Colonic mucosa (tissue), 4 donors: ENCODE results near the gene SLC39A3. TPM values are rescaled to one million over a fixed set of nuclear protein-coding genes. Genes with fewer than 3 reads are reported as not detected.

Source experiments
- DNase-seq: peaks from one replicate; pipeline ENCODE4 v3.0.0-alpha.2; 2020
- H3K27ac ChIP-seq: fragments of 200-600 bp; one replicate; pipeline ENCODE4 v1.8.0; 2021
- H3K27me3 ChIP-seq: fragments of 200-600 bp; one replicate; pipeline ENCODE4 v1.8.0; 2021
- H3K36me3 ChIP-seq: fragments of 200-600 bp; one replicate; pipeline ENCODE4 v1.8.0; 2021
- H3K4me1 ChIP-seq: fragments of 200-600 bp; one replicate; pipeline ENCODE4 v1.8.0; 2021; ENCODE audit warnings: mild to moderate bottlenecking
- H3K4me3 ChIP-seq: fragments of 200-600 bp; one replicate; pipeline ENCODE4 v1.8.0; 2021
- H3K9ac ChIP-seq, 2 donors: one replicate each; pipeline ENCODE4 v1.7.0; 2013; ENCODE audit warnings: control low read depth in 2 of 2, low read depth in 2 of 2, low read length in 2 of 2
- H3K9me3 ChIP-seq: fragments of 200-600 bp; one replicate; pipeline ENCODE4 v1.8.0; 2021
- CTCF ChIP-seq: fragments of 200-600 bp; IDR thresholded peaks from one replicate; pipeline ENCODE4 v1.8.0; 2022; ENCODE audit warnings: antibody characterized with exemption, mild to moderate bottlenecking
- intact Hi-C: fragments of 100-400 bp; cut with DNase I; formaldehyde crosslinking; loops from one replicate; pipeline ENCODE4 v1.14.1; 2022
- total RNA-seq, 2 donors: library from RNA; stranded (reverse); fragmentation: NEBNext Ultra II Directional in 1 of 2; extraction: Animal tissue kit (Norgen Biotek cat#: 25700) in 1 of 2; gene quantifications; one replicate each; pipeline ENCODE4 v1.2.1, GENCODE V29; 2021
- donor health status: healthy.
- donor health status: DM: no; HTN: no; CAD: no.
- donor health status: DM: no; HTN: no; CAD: no.

The SLC39A3 gene
- total RNA-seq, 2 donors from 2014 or later, result 14.8 to 34.3 TPM

DNA sequence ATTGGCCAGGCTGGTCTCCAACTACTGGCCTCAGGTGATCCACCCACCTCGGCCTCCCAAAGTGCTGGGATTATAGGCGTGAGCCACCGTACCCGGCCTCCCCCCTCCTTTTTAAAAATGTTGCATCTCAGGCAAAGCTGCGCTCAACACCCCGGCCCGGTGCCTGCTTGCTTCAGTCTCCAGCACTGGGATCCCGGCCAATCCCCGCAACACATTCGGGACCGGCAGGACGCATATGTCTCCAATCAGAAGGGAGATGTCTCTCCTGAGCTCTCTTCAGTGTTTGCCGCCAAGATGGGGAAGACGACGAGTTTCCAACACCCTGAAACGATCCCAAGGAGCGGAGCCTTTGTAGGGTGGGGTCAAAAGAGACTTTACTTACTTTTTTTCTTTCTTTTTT lies 53.5 kb downstream of the SLC39A3 start:
- no peaks in the 10 kb centered on the region for H3K4me1 ChIP-seq
- no peak for TF ChIP-seq CTCF
- H3K36me3 ChIP-seq, result no peaks in the 10 kb centered on the region
- no peak overlapping the region for H3K9ac ChIP-seq
- no peaks in the 10 kb centered on the region for H3K27me3 ChIP-seq
- H3K9me3 ChIP-seq, result no peaks in the 10 kb centered on the region
- DNase-seq, result no peak
- intact Hi-C loops, result no loop called here
- no peak overlapping the region for H3K4me3 ChIP-seq
- H3K27ac ChIP-seq, result no peak overlapping the region

- no peaks in the 10 kb centered on the region for H3K27me3 ChIP-seq
- no peaks in the 10 kb centered on the region for H3K9me3 ChIP-seq
- DNase-seq, result no peak
- H3K36me3 ChIP-seq, result no peaks in the 10 kb centered on the region
- no peak overlapping the region for H3K4me3 ChIP-seq
- H3K9ac ChIP-seq, result no peak overlapping the region
- intact Hi-C loops, result no loop called here
- H3K27ac ChIP-seq, result no peak overlapping the region
- TF ChIP-seq CTCF, result no peak
- no peaks in the 10 kb centered on the region for H3K4me1 ChIP-seq
Observed at GRCh38 chr19:2685204-2685704, 54.6 kb downstream of the SLC39A3 start.

DNA sequence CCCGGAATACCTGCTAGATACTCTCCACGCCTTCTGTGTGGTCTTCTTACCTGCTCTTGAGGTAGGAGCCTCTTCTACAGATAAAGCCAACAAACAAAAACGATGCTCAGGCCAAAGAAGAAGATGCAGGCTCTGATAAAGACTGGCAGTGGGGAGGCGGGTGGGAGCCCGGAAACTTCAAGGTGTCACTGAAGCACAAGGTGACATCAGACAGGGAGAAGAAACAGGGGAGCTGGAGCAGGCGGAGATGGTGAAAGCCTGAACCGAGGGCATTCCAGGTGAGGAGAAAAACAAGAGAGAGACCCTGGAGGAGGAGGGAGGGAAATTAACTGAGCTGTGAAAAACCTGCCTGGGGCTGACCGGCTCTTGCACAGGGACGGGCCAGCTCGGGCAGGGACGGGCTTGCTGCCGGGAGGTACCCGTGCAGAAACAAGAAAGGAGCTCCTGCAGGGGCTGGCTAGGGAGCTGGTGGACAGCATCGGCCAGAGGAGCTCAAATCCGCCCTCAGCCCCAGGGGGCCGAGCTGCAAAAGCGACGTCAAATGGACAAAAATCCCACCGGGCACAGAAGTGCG lies 56.3 kb downstream of the SLC39A3 start:
- intact Hi-C loops, result no loop called here
- no peak overlapping the region for H3K27ac ChIP-seq
- H3K27me3 ChIP-seq, result no peaks in the 10 kb centered on the region
- no peaks in the 10 kb centered on the region for H3K36me3 ChIP-seq
- H3K4me3 ChIP-seq, result no peak overlapping the region
- H3K9me3 ChIP-seq, result no peaks in the 10 kb centered on the region
- H3K9ac ChIP-seq, result no peak overlapping the region
- H3K4me1 ChIP-seq, result no peaks in the 10 kb centered on the region
- no peak for DNase-seq
- TF ChIP-seq CTCF, result no peak

Other genes starting within 250 kb of the SLC39A3 start
- 1 to 10 TPM; 1.5 to 3.2 TPM for gene GNG7, start 37.3 kb downstream of the SLC39A3 start, total RNA-seq
- gene DIRAS1, start 18.6 kb downstream of the SLC39A3 start, total RNA-seq, result 1 to 10 TPM in 1 of 2 donors, under 1 TPM in 1; 0.49 to 1.7 TPM
- gene SGTA, start 43.3 kb upstream of the SLC39A3 start, total RNA-seq, result 10 to 100 TPM; 46.5 to 80.6 TPM
- 100 to 1,000 TPM in 1 of 2 donors, 10 to 100 TPM in 1; 45.5 to 139 TPM for gene THOP1, start 45.5 kb upstream of the SLC39A3 start, total RNA-seq
- 1 to 10 TPM; 3.0 to 5.1 TPM for gene ZNF554, start 79.9 kb upstream of the SLC39A3 start, total RNA-seq
- 1 to 10 TPM; 3.2 to 5.5 TPM for gene ZNF555, start 101.5 kb upstream of the SLC39A3 start, total RNA-seq
- gene ZNF556, start 127.3 kb upstream of the SLC39A3 start, total RNA-seq, result under 1 TPM in 1 of 2 donors, not detected in 1; 0.22 TPM
- 10 to 100 TPM; 10.9 to 12.4 TPM for gene ZNF57, start 160.9 kb upstream of the SLC39A3 start, total RNA-seq
- gene ZNF77, start 205.0 kb upstream of the SLC39A3 start, total RNA-seq, result 1 to 10 TPM; 3.1 to 3.3 TPM
- gene TLE6, start 237.5 kb upstream of the SLC39A3 start, total RNA-seq, result 1 to 10 TPM; 2.9 to 3.8 TPM